Measurements from ENCODE around the gene MALSU1.

The MALSU1 gene

GRCh38 chr7:23338863-23339262 lies 39.7 kb downstream of the MALSU1 start:
- Histone ChIP-seq H3K4me2 (no peak overlapping the region), H3K36me3 (ENCODE audit: insufficient read depth) (peaks cover 5% of the 10 kb centered on the region; the same call in 1 of the 2 replicates), H2AFZ (ENCODE audit: low read depth) (no peak overlapping the region), H3K9ac (no peak overlapping the region), H3K4me3 (IDR thresholded peaks at IDR 0.05; ENCODE audit: insufficient read depth, low read depth, low read length) (no peak overlapping the region), H3K4me1 (ENCODE audit: low read depth, poor library complexity, severe bottlenecking) (no peaks in the 10 kb centered on the region), H3K27ac (no peak overlapping the region), H4K20me1 (ENCODE audit: insufficient read depth) (0 out of 2 replicates have a peak, but pooled peaks cover 3% of the 10 kb centered on the region), H3K27me3 (ENCODE audit: insufficient read depth, low read depth) (no peaks in the 10 kb centered on the region), H3K79me2 (ENCODE audit: insufficient read depth, low read depth) (no peaks in the 10 kb centered on the region; the same call in 1 of the 2 replicates)
- TF ChIP-seq CTCF (conservative IDR thresholded peaks at IDR 0.05; ENCODE audit: low read depth, low read length) = no peak

- no peak for TF ChIP-seq CTCF (conservative IDR thresholded peaks at IDR 0.05; ENCODE audit: low read depth, low read length)
- no peak overlapping the region for H2AFZ ChIP-seq (ENCODE audit: low read depth)
- no peak overlapping the region for H3K4me3 ChIP-seq (IDR thresholded peaks at IDR 0.05; ENCODE audit: insufficient read depth, low read depth, low read length)
- 0 out of 2 replicates have a peak, but pooled peaks cover 3% of the 10 kb centered on the region for H4K20me1 ChIP-seq (ENCODE audit: insufficient read depth)
- no peak overlapping the region for H3K4me2 ChIP-seq
- no peak overlapping the region for H3K9ac ChIP-seq
- H3K27me3 ChIP-seq (ENCODE audit: insufficient read depth, low read depth) = no peaks in the 10 kb centered on the region
- H3K79me2 ChIP-seq (ENCODE audit: insufficient read depth, low read depth) = no peaks in the 10 kb centered on the region; the same call in 1 of the 2 replicates
- peaks cover 6% of the 10 kb centered on the region; the same call in 1 of the 2 replicates for H3K36me3 ChIP-seq (ENCODE audit: insufficient read depth)
- no peak overlapping the region for H3K27ac ChIP-seq
- peaks cover 5% of the 10 kb centered on the region for H3K4me1 ChIP-seq (ENCODE audit: low read depth, poor library complexity, severe bottlenecking)
Measured at GRCh38 chr7:23341846-23342598, 42.9 kb downstream of the MALSU1 start.

GRCh38 chr7:23343102-23343501 lies 44.0 kb downstream of the MALSU1 start:
- no peak overlapping the region for H3K9ac ChIP-seq
- H2AFZ ChIP-seq (ENCODE audit: low read depth) = no peak overlapping the region
- 0 out of 2 replicates have a peak, but pooled peaks cover 3% of the 10 kb centered on the region for H4K20me1 ChIP-seq (ENCODE audit: insufficient read depth)
- no peak overlapping the region for H3K4me3 ChIP-seq (IDR thresholded peaks at IDR 0.05; ENCODE audit: insufficient read depth, low read depth, low read length)
- H3K79me2 ChIP-seq (ENCODE audit: insufficient read depth, low read depth) = no peaks in the 10 kb centered on the region; the same call in 1 of the 2 replicates
- no peak overlapping the region for H3K4me2 ChIP-seq
- no peaks in the 10 kb centered on the region for H3K27me3 ChIP-seq (ENCODE audit: insufficient read depth, low read depth)
- no peak for TF ChIP-seq CTCF (conservative IDR thresholded peaks at IDR 0.05; ENCODE audit: low read depth, low read length)
- no peak overlapping the region for H3K27ac ChIP-seq
- H3K36me3 ChIP-seq (ENCODE audit: insufficient read depth) = peaks cover 10% of the 10 kb centered on the region; the same call in 1 of the 2 replicates
- peaks cover 6% of the 10 kb centered on the region for H3K4me1 ChIP-seq (ENCODE audit: low read depth, poor library complexity, severe bottlenecking)

- Histone ChIP-seq H3K27ac (no peak overlapping the region), H3K36me3 (ENCODE audit: insufficient read depth) (peaks cover 10% of the 10 kb centered on the region; the same call in 1 of the 2 replicates), H3K79me2 (ENCODE audit: insufficient read depth, low read depth) (no peaks in the 10 kb centered on the region; the same call in 1 of the 2 replicates), H4K20me1 (ENCODE audit: insufficient read depth) (0 out of 2 replicates have a peak, but pooled peaks cover 3% of the 10 kb centered on the region), H2AFZ (ENCODE audit: low read depth) (no peak overlapping the region), H3K4me3 (IDR thresholded peaks at IDR 0.05; ENCODE audit: insufficient read depth, low read depth, low read length) (no peak overlapping the region), H3K4me1 (ENCODE audit: low read depth, poor library complexity, severe bottlenecking) (peaks cover 6% of the 10 kb centered on the region), H3K9ac (no peak overlapping the region), H3K4me2 (no peak overlapping the region), H3K27me3 (ENCODE audit: insufficient read depth, low read depth) (no peaks in the 10 kb centered on the region)
- TF ChIP-seq CTCF (conservative IDR thresholded peaks at IDR 0.05; ENCODE audit: low read depth, low read length) = no peak
Measured at GRCh38 chr7:23343806-23344475, 44.8 kb downstream of the MALSU1 start.
